HG03108 (cell line): ENCODE data around the gene NPS.

ENCODE experiments used
- ATAC-seq: cut with Tn5 transposase; IDR thresholded peaks from one replicate; pipeline ENCODE4 v1.9.1; 2021; ENCODE audit warnings: moderate library complexity; ENCODE audit not compliant: unreplicated experiment

Gene NPS

GRCh38 chr10:127556916-127557315, 7.8 kb downstream of the NPS start:
- ATAC-seq, result no peak

GRCh38 chr10:127561647-127562046, 12.5 kb downstream of the NPS start:
- ATAC-seq, result no peak

DNA sequence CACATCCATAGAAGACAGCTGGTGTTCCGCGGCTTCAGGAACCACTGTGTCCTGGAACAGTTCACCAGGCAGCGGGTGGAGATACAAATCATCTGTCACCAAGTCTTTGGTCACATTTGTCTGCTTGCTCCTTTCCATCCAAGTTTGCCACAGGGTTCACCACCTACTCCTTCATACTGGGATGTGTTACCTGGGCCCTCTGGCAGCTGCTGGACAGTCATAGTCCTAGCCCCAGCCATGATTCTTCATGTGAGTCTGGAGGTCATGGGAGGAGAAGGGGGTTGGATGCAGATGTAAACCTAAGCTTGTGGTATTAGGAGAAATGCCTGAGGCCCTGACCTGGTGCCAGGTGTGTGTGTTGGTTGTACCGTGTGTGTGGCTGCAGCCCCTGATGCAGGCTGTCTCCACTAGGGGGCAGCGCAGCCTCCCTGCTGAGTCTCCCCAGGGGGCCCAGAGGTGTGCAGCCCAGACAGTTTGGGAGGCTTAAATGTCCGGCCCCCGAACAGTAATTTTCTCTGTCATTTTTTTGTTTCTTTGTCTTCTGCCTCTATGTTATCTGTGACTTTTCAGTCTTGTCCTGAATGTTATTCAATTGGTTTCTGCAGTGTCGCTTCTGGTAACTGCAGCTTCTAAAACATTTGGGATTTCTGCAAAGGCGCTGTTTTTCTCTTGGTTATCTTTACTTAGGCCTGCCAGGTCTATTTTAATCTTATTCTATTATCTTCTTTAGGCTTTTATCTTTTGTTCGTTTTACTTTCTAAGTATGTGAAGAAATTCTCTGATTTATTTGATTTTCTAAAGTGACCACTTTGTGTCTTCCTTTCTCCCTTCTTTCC, 14.8 kb downstream of the NPS start:
- ATAC-seq, result no peak

- no peak for ATAC-seq
Measured at GRCh38 chr10:127564644-127565043, 15.5 kb downstream of the NPS start.

DNA sequence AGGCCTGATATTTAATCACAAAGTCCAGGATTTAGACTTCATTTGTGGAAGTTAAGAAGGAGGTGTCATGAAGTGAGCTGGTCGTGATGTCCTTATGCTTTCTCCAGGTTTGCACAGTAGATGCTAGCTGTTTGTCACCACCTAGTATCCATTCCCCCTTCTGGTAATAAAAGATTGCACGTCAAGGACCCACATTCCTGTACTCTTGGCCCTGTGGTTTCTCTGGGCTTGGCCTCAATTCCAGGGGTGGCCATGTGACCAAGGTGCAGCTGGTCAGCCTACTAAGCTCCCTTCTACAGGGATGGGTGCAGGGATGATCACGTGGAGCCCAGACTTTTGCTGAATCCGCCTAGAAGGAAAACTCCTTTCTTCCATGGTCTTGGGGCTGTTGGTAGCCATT, 16.5 kb downstream of the NPS start:
- no peak for ATAC-seq

DNA sequence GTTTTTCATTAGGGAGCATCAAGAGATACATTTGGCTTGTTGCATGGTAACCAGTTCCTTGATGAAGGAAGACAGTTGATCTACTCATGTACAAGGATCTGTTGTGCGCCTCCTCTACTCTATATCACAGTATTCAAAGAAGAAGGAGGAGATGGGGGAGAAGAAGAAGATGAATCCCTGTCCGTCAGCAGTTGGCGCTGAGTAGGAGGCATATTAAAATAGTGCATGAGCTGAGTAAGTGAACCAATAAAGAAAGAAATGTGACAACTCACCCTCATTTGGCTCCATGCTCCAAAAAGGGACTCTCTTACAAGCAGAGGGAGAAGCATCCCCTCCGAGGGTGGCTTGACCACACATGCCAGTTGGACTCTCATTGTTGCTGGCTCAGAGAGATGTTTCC, 20.1 kb downstream of the NPS start:
- ATAC-seq, result no peak

DNA sequence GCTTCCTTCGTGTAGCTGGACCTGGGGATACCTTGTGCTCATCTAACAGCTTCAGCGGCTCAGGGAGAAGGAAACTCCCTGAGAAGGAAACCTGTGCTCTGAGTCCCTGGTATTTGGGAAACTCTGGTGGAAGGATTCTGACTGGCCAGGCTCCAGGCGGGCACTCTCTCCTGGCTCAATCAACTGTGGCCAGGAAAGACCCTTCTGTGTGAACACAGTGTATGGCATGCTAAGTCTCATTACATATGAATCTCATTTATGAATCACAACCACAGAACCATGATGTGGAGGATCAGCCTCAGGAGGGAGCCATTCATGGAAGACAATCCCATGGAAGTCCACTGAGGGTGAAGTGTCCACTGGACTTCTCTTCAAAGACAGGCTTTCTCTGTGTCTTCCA, 20.9 kb downstream of the NPS start:
- no peak for ATAC-seq

DNA sequence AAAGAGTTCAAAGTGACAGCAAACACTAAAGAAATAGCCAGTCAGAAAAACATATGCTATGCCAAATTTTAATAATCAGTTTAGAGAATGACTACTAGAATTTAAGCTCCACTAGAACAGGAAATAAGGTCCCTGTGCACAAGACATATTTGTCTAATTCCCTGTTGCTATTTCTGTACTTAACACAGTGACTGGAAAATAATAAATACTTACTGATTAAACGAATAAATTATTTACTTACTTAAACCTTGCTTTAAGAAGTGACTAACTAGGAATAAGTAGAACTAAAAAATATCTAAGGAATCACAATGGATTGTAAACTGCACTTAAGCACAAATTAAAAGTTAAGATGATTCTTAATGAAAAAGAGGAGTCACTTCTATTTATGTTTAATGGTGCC, 22.3 kb downstream of the NPS start:
- no peak for ATAC-seq

GRCh38 chr10:127576051-127576450, 26.9 kb downstream of the NPS start:
- ATAC-seq, result no peak

DNA sequence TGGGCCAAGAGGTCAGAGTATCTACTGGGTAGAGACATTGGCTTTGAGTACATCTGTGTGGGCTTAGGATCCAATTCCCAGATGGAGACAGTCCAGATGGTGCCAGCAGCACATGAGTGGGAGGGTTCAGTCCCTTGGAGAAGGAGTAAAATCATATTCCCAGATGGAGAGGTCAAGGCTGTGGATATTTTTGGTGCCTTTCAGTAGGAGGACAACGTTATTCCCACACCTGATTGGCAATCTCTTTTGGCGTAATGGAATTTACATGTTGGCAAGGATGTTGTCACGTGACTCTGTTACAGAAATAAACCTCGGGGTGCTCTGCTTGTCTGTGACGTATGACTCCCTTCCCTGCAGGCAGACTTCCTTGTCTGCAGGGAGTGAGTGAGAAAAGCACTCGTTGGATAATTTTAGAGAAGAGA, 27.6 kb downstream of the NPS start:
- no peak for ATAC-seq

DNA sequence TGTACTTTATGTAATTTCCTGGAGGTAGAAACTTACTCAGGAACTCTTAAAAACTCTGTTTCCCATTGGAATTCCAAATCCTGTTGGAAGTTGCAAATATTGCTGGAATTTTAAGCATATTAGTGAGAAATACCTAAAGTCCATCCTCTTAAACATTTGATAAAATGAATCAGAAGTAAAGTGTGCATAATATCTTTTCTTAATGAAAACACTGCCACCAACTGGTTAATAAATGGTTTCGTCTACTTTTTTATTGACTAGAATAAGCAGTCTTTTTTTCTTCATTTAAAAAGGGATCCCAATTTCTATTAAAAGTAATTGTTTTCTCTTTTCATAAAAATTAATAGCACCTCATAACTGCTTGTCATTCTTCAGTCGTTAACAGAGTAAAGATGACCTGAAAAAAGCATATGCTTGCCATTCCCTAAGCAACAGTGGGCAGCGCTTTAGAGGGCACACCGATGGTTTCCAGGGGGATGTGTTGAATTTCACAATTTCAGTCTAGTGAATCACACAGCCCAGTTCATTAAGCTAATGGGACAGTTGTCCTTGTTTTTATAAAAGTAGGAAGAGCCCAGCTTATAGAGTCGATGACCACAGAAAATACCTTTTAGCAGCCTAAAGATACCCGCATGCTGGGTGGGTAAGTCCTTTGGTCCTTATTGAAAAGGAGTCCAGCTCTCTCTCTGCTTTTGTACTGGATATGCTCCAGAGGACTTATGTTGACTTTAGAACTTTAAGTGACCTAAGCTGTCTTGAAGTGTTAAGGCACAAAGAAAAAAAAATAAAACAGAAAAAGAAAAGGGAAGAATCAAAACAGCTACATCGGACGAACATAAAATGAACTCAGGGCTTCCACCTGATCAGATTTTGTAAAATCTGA, 28.5 kb downstream of the NPS start:
- no peak for ATAC-seq

DNA sequence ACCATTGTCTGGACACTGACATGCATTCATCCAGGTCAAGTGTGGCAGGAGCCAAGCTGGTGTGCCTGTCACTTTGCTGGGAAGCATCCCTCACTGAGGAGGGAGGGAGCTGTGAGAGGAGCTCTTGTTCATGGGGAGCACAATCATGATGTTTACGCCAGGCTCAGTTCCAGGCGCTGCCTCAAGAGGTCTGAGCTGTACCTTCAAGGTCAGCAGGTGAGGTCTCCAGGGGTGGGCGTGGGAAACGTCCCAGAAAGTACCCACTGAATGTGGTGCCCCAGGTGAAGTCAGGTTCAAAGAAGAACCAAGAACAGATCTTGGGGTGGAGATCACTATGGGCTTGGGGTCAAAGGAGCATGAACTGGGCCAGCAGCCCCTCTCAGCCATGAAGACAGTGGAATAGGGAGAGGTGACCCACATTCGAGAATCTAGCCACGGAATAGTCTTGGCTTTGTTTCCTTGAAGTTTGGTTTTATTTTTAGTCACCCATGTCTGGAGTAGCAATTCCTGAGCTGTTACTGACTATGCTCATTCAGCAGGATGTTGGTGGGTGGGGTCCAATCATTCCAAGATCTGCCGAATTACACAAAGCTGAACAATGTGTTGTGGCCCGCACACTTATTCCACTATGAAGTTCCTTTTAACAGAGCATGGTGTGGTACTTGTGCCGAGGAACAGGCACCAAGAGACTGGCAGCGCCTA, 29.3 kb downstream of the NPS start:
- ATAC-seq, result no peak

DNA sequence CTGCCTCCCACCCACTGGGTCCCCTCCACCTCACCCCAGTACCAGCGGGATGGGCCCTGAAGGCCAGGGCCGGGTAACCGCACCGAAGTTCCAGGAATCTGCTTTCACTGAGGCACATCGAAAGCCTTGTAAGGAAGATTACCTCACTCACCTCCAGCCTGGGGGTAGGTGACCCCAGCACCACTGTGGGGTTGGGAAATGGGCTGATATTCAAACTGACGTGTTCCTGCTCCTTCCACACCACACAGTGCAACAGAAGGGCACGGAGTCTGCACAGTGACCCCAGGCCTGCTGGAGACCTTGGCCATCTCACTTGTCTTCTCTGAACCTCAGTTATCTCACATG, 29.8 kb downstream of the NPS start:
- no peak for ATAC-seq

GRCh38 chr10:127579640-127580039, 30.5 kb downstream of the NPS start:
- ATAC-seq, result no peak

GRCh38 chr10:127580822-127581221, 31.7 kb downstream of the NPS start:
- ATAC-seq, result no peak

GRCh38 chr10:127585519-127586023, 36.5 kb downstream of the NPS start:
- no peak for ATAC-seq

GRCh38 chr10:127587668-127588365, 38.7 kb downstream of the NPS start:
- ATAC-seq, result no peak

GRCh38 chr10:127592586-127592985, 43.5 kb downstream of the NPS start:
- no peak for ATAC-seq

DNA sequence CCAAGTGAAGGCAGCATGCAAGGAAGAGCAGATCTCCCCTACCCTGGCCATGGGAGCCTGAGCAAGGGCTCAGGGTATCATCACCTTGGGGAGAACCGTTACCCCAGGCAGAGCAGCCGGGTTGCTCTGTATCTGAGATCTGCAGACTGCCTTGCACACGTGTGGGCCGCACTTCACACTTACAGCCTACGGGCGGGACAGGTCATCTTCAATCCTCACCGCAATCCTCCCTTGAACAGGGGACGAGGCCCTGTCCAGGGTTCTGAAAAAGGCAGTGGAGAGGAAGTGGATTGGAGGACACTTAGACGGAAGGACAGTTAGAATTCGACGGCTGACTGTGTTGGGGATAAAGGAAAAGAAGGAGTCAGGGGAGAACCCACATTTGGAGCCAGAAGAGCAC, 51.4 kb downstream of the NPS start:
- no peak for ATAC-seq
